ENCODE measurements around the gene MXRA7. TPM values are rescaled to one million over a fixed set of nuclear protein-coding genes. Genes with fewer than 3 reads are reported as not detected.

Gene MXRA7
- polyA plus RNA-seq, 1 of the 3 experiments (the other 2 are of a cell fraction), result 154 TPM

- H3K4me1 ChIP-seq (ENCODE audit: control insufficient read depth in 1 of 2, insufficient read depth in 2 of 2, low read depth in 1 of 2, low read length in 1 of 2), result peaks cover 0 to 10% of the 10 kb centered on the region in 2 experiments; a peak in 1 of 4 replicates
- no peak overlapping the region for H2AFZ ChIP-seq (ENCODE audit: low read depth)
- ChIA-PET POLR2A (no interaction called here), CTCF (interaction anchor here (1.1 to 2.8 kb wide), 5 partner anchors 23 to 136 kb away, joined by 3 to 11 read pairs (median 7); no protein-coding TSS in a partner anchor)
- H4K20me1 ChIP-seq (ENCODE audit: insufficient read depth), result no peaks in the 10 kb centered on the region
- no peak overlapping the region for H3K4me3 ChIP-seq (ENCODE audit: low read depth in 2 of 2, low read length in 1 of 2)
- DNase-seq, result no peak
- no peak overlapping the region for H3K9ac ChIP-seq
- H3K9me2 ChIP-seq, result no peaks in the 10 kb centered on the region
- no peaks in the 10 kb centered on the region for H3K79me2 ChIP-seq (ENCODE audit: insufficient read depth)
- no peaks in the 10 kb centered on the region for H3K27me3 ChIP-seq (ENCODE audit: insufficient read depth)
- TF ChIP-seq, protein P1, sequence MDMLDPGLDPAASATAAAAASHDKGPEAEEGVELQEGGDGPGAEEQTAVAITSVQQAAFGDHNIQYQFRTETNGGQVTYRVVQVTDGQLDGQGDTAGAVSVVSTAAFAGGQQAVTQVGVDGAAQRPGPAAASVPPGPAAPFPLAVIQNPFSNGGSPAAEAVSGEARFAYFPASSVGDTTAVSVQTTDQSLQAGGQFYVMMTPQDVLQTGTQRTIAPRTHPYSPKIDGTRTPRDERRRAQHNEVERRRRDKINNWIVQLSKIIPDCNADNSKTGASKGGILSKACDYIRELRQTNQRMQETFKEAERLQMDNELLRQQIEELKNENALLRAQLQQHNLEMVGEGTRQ (IDR thresholded peaks at IDR 0.05; ENCODE audit: borderline replicate concordance, low read depth, low read length), result no peak
- no peak for TF ChIP-seq FOSL2 (IDR thresholded peaks at IDR 0.05; ENCODE audit: borderline replicate concordance, low read depth)
- H3K27ac ChIP-seq (ENCODE audit: low read depth in 2 of 2, low read length in 1 of 2), result no peak overlapping the region
- 87% methylated on average over 4 of the region's 5 CpGs for WGBS (ENCODE audit: low lambda C conversion rate)
- no peaks in the 10 kb centered on the region for H3F3A ChIP-seq (replicated peaks; ENCODE audit: insufficient read depth)
- no peaks in the 10 kb centered on the region for H3K36me3 ChIP-seq (replicated peaks in 1 of 2; ENCODE audit: control insufficient read depth in 1 of 2, insufficient read depth in 2 of 2, low read length in 1 of 2)
- no peak overlapping the region for H3K4me2 ChIP-seq
- peaks cover 3% of the 10 kb centered on the region; the same call in 1 of the 2 replicates for H3K9me3 ChIP-seq
These were observed 52.5 kb downstream of the MXRA7 start for GRCh38 chr17:76658242-76658662.

DNA sequence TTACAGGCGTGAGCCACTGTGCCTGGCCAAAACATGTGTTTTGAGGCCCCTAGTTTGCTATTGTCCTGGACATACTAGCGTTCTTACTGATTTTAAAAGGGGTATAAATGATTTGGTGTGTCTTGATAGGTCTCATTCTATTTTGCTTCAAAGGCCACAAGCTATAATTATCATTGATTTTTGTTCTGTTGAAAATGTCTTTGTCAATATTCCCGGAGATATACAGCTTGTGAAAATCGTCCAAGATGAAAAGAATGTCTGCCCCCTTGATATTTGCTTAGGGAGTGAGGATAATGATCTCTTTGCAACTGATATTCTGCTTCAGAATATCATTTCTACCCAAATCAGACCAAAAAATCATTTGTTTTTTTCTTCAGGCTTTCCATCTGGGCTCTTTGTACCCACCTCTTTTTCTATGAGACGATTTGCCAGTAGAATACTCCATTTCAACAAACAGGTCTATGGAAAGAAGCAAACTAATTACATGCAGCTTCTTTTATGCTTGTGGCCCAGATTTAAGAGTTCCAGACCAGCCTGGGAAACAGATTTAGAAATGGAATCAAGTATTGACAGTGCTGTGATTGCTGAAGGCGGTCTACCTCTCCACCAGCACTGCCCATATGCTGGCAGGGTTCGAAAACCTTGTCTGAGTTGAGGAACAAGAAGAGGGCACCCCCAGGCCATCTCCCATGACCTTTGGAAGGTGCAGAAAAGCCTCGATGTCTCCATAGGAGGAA is 53.1 kb downstream of the MXRA7 start:
- H3K4me1 ChIP-seq (ENCODE audit: control insufficient read depth in 1 of 2, insufficient read depth in 2 of 2, low read depth in 1 of 2, low read length in 1 of 2), result peaks cover 0 to 10% of the 10 kb centered on the region in 2 experiments; a peak in 1 of 4 replicates
- no peak overlapping the region for H3K27ac ChIP-seq (ENCODE audit: low read depth in 2 of 2, low read length in 1 of 2)
- no peaks in the 10 kb centered on the region for H3K36me3 ChIP-seq (replicated peaks in 1 of 2; ENCODE audit: control insufficient read depth in 1 of 2, insufficient read depth in 2 of 2, low read length in 1 of 2)
- no peak overlapping the region for H2AFZ ChIP-seq (ENCODE audit: low read depth)
- no peak overlapping the region for H3K9ac ChIP-seq
- peaks cover 6% of the 10 kb centered on the region; the same call in 1 of the 2 replicates for H3K9me3 ChIP-seq
- ChIA-PET CTCF (interaction anchor here (1.1 to 2.8 kb wide), 5 partner anchors 24 to 135 kb away, joined by 3 to 11 read pairs (median 7); no protein-coding TSS in a partner anchor), POLR2A (no interaction called here)
- no peak for TF ChIP-seq GABPA (IDR thresholded peaks at IDR 0.05; ENCODE audit: low read depth)
- no peak for TF ChIP-seq FOXJ3 (CRISPR knock-in tag; IDR thresholded peaks at IDR 0.05)
- TF ChIP-seq JUND (IDR thresholded peaks at IDR 0.05), result no peak
- TF ChIP-seq MEF2A (IDR thresholded peaks at IDR 0.05; ENCODE audit: borderline replicate concordance, low read depth), result no peak
- TF ChIP-seq RAD21 (IDR thresholded peaks at IDR 0.05; ENCODE audit: low read length), result no peak
- TF ChIP-seq, protein P1 (IDR thresholded peaks at IDR 0.05; ENCODE audit: borderline replicate concordance, low read depth, low read length), result no peak
- no peak for TF ChIP-seq TAF1 (IDR thresholded peaks at IDR 0.05; ENCODE audit: borderline replicate concordance, low read depth, low read length)
- TF ChIP-seq SMC3 (IDR thresholded peaks at IDR 0.05; ENCODE audit: low read depth, low read length), result no peak
- TF ChIP-seq YY1 (IDR thresholded peaks at IDR 0.05; ENCODE audit: low read depth), result no peak
- TF ChIP-seq EP300 (IDR thresholded peaks at IDR 0.05; ENCODE audit: borderline replicate concordance in 1 of 2, low read depth in 1 of 2, low read length in 1 of 2), result no peak
- TF ChIP-seq MXI1 (IDR thresholded peaks at IDR 0.05; ENCODE audit: low read depth, low read length), result no peak
- no peak for TF ChIP-seq RXRA (IDR thresholded peaks at IDR 0.05; ENCODE audit: borderline replicate concordance, low read depth)
- no peak for TF ChIP-seq TEAD4 (IDR thresholded peaks at IDR 0.05; ENCODE audit: borderline replicate concordance, insufficient read depth)
- TF ChIP-seq CTCF (IDR thresholded peaks at IDR 0.05), result no peak
- no peak for TF ChIP-seq MAX (IDR thresholded peaks at IDR 0.05; ENCODE audit: low read depth)
- no peak for TF ChIP-seq TCF12 (IDR thresholded peaks at IDR 0.05)
- no peak for TF ChIP-seq SIN3A (IDR thresholded peaks at IDR 0.05; ENCODE audit: borderline replicate concordance, low read depth, low read length)
- TF ChIP-seq EZH2phosphoT487 (IDR thresholded peaks at IDR 0.05; ENCODE audit: borderline replicate concordance, low read depth), result no peak
- no peaks in the 10 kb centered on the region for H3K27me3 ChIP-seq (ENCODE audit: insufficient read depth)
- H3F3A ChIP-seq (replicated peaks; ENCODE audit: insufficient read depth), result no peaks in the 10 kb centered on the region
- no peak overlapping the region for H3K4me2 ChIP-seq
- H3K79me2 ChIP-seq (ENCODE audit: insufficient read depth), result no peaks in the 10 kb centered on the region
- H3K9me2 ChIP-seq, result no peaks in the 10 kb centered on the region
- DNase-seq, result no peak
- WGBS (ENCODE audit: low lambda C conversion rate), result 78% methylated on average over 8 of the region's 8 CpGs
- no peaks in the 10 kb centered on the region for H4K20me1 ChIP-seq (ENCODE audit: insufficient read depth)
- no peak overlapping the region for H3K4me3 ChIP-seq (ENCODE audit: low read depth in 2 of 2, low read length in 1 of 2)

Measured in SK-N-SH (cell line).